HepG2 (cell line): ENCODE data around the gene BATF. TPM values are rescaled to one million over a fixed set of nuclear protein-coding genes. Genes with fewer than 3 reads are reported as not detected.

Experiments used
- ATAC-seq: fragments of 200-7000 bp; cut with Tn5 transposase; 3 replicates; pipeline ENCODE4 v1.9.1; 2020; ENCODE audit warnings: mild to moderate bottlenecking, moderate library complexity
- BruUV-seq: library from RNA; stranded (reverse); fragments of 400-500 nt; replicated peaks from 2 replicates; lab custom pipeline; 2021; lab: Mats Ljungman, UMichigan
- CTCF ChIA-PET: fragments of 300-600 bp; formaldehyde crosslinking; extraction: SDS; loops from one replicate; lab custom pipeline; 2021; ENCODE audit warnings: low total read pairs, inconsistent platforms, low intra/inter-chr PET ratio; lab: Yijun Ruan, JAX
- POLR2A ChIA-PET: fragments of 350-600 bp; sonication (Branson Sonifier 250); formaldehyde crosslinking; loops from one replicate; lab custom pipeline; 2020; ENCODE audit warnings: antibody characterized with exemption, inconsistent platforms; lab: Yijun Ruan, JAX
- DNase-seq: peaks from one replicate; pipeline ENCODE4 v3.0.0-alpha.2; 2015; ENCODE audit warnings: low spot score
- FAIRE-seq: peaks from 3 replicates; lab custom pipeline; 2011; peaks lifted over from hg19 to GRCh38; lab: Jason Lieb, UNC
- H2AFZ ChIP-seq: one replicate; pipeline ENCODE4 v1.6.1; 2011; ENCODE audit warnings: low read length, inconsistent platforms
- H3K27ac ChIP-seq: fragments of 300-600 bp; 3 replicates; pipeline ENCODE4 v1.8.0; 2011; ENCODE audit warnings: mixed run types, mild to moderate bottlenecking, mixed read lengths, low read length, inconsistent platforms; ENCODE audit not compliant: insufficient read depth; ENCODE audit errors: extremely low read length
- H3K27me3 ChIP-seq, 2 experiments: fragments of 200-600 bp in 1 of 2; 2 replicates in 1 of 2; 3 replicates in 1 of 2; pipeline versions ENCODE4 v1.6.0 to v1.8.0; 2011; ENCODE audit warnings: low read length in 2 of 2, mild to moderate bottlenecking in 2 of 2, moderate library complexity in 2 of 2, inconsistent platforms in 1 of 2; ENCODE audit not compliant: insufficient read depth in 2 of 2, control insufficient read depth in 1 of 2
- H3K36me3 ChIP-seq, 2 experiments: fragments of 200-600 bp in 1 of 2; replicated peaks in 1 of 2; 2 replicates in 1 of 2; 3 replicates in 1 of 2; pipeline versions ENCODE4 v1.5.1 to v1.8.0; 2011; ENCODE audit warnings: low read length in 2 of 2, inconsistent platforms in 1 of 2; ENCODE audit not compliant: insufficient read depth in 2 of 2, control insufficient read depth in 1 of 2
- H3K4me1 ChIP-seq: 2 replicates; pipeline ENCODE4 v1.5.1; 2012; ENCODE audit warnings: low read length, inconsistent platforms; ENCODE audit not compliant: insufficient read depth
- H3K4me2 ChIP-seq: 2 replicates; pipeline ENCODE4 v1.6.0; 2011; ENCODE audit warnings: low read depth, low read length, inconsistent platforms
- H3K4me3 ChIP-seq, 3 experiments: fragments of 200-600 bp in 1 of 3; sonication (generic), shearing (Covaris generic) in 1 of 3; replicated peaks in 1 of 3; 2 replicates each; pipeline ENCODE4 v1.5.1; 2011 to 2016; ENCODE audit warnings: low read length in 3 of 3, inconsistent platforms in 2 of 3, low read depth in 2 of 3, mild to moderate bottlenecking in 2 of 3, control low read depth in 1 of 3, mixed read lengths in 1 of 3; ENCODE audit not compliant: insufficient read depth in 1 of 3
- H3K79me2 ChIP-seq: one replicate; pipeline ENCODE4 v1.6.1; 2011; ENCODE audit warnings: low read length, inconsistent platforms; ENCODE audit not compliant: insufficient read depth
- H3K9ac ChIP-seq: 2 replicates; pipeline ENCODE4 v1.6.0; 2011; ENCODE audit warnings: mild to moderate bottlenecking, low read depth, low read length, inconsistent platforms; ENCODE audit not compliant: insufficient read depth
- H3K9me3 ChIP-seq: 2 replicates; pipeline ENCODE4 v1.5.1; 2012; ENCODE audit warnings: mild to moderate bottlenecking, low read length
- H4K20me1 ChIP-seq: 2 replicates; pipeline ENCODE4 v1.6.0; 2011; ENCODE audit warnings: inconsistent platforms, mild to moderate bottlenecking, low read length, moderate library complexity; ENCODE audit not compliant: insufficient read depth
- AGO2 ChIP-seq: fragments of 200-400 bp; formaldehyde crosslinking; optimal IDR thresholded peaks from 2 replicates; pipeline ENCODE3; 2017; ENCODE audit warnings: mild to moderate bottlenecking, low read depth, low read length, moderate library complexity
- JUN ChIP-seq: sonication (generic); formaldehyde crosslinking; IDR thresholded peaks from 2 replicates; pipeline ENCODE4 v1.4.0; 2020; ENCODE audit warnings: mild to moderate bottlenecking, missing genetic modification reagents
- KDM5B ChIP-seq: sonication (generic); formaldehyde crosslinking; IDR thresholded peaks from 2 replicates; pipeline ENCODE4 v1.4.0; 2020; ENCODE audit warnings: missing genetic modification reagents, mild to moderate bottlenecking, borderline replicate concordance
- MBD4 ChIP-seq: IDR thresholded peaks from 2 replicates; pipeline ENCODE4 v1.6.1; 2012; ENCODE audit warnings: low read length, inconsistent platforms, borderline replicate concordance
- NBN ChIP-seq: fragments of 450-650 bp; conservative IDR thresholded peaks from 2 replicates; pipeline ENCODE4 v1.6.1; 2017
- PRMT3 ChIP-seq: sonication (generic); formaldehyde crosslinking; IDR thresholded peaks from 2 replicates; pipeline ENCODE4 v1.8.1; 2022; ENCODE audit warnings: low read depth, mild to moderate bottlenecking, moderate library complexity, missing genetic modification reagents, borderline replicate concordance
- REPIN1 ChIP-seq: sonication (generic); formaldehyde crosslinking; IDR thresholded peaks from 2 replicates; pipeline ENCODE4 v1.8.0; 2022; ENCODE audit warnings: missing genetic modification reagents, low read depth, mild to moderate bottlenecking, borderline replicate concordance
- SMYD3 ChIP-seq: sonication (generic); formaldehyde crosslinking; IDR thresholded peaks from 2 replicates; pipeline ENCODE4 v1.8.1; 2023; ENCODE audit warnings: mild to moderate bottlenecking, missing genetic modification reagents
- ZNF547 ChIP-seq: sonication (generic); formaldehyde crosslinking; IDR thresholded peaks from 2 replicates; pipeline ENCODE4 v1.5.1; 2020; ENCODE audit warnings: mild to moderate bottlenecking, missing genetic modification reagents
- ZNF598 ChIP-seq: sonication (generic); formaldehyde crosslinking; IDR thresholded peaks from 2 replicates; pipeline ENCODE4 v1.5.1; 2020; ENCODE audit warnings: mild to moderate bottlenecking, missing genetic modification reagents, borderline replicate concordance
- ZNF768 ChIP-seq: sonication (generic); formaldehyde crosslinking; IDR thresholded peaks from 2 replicates; pipeline ENCODE4 v1.4.0; 2020; ENCODE audit warnings: missing genetic modification reagents
- ZNF773 ChIP-seq: sonication (generic); formaldehyde crosslinking; IDR thresholded peaks from 2 replicates; pipeline ENCODE4 v1.4.0; 2020; ENCODE audit warnings: missing genetic modification reagents, borderline replicate concordance
- ZSCAN20 ChIP-seq: sonication (generic); formaldehyde crosslinking; IDR thresholded peaks from 2 replicates; pipeline ENCODE4 v1.4.0; 2020; ENCODE audit warnings: missing genetic modification reagents, mild to moderate bottlenecking, borderline replicate concordance
- WGBS: methylation state at CpG from one replicate; pipeline ENCODE4 v1.1.6; 2017; ENCODE audit warnings: low lambda C conversion rate; 5-methylcytosine and 5-hydroxymethylcytosine counted together
- in situ Hi-C: cut with HindIII; loops from 2 replicates; pipeline ENCODE4 v1.10.0; 2017; ENCODE audit warnings: low pct_unique_long_range_greater_than_20kb; ENCODE audit not compliant: extremely low pct_ligation_motif_present
- intact Hi-C: fragments of 100-400 bp; cut with micrococcal nuclease; formaldehyde crosslinking; loops from one replicate; pipeline ENCODE4 v1.10.0; 2022; ENCODE audit not compliant: unreplicated experiment
- polyA plus RNA-seq, 8 experiments: library from polyadenylated mRNA; depleted of rRNA in 3 of 8; stranded (reverse) in 7 of 8; unstranded in 1 of 8; fragments of >200 nt; fragmentation: Illumina TruSeq in 4 of 8; extraction: Trizol in 4 of 8; gene quantifications; 2 replicates each; pipeline versions ENCODE4 v1.2.1 to v1.2.3, GENCODE V29; 2011 to 2016; ENCODE audit warnings: low read depth in 4 of 8, missing spikeins in 1 of 8, mixed read lengths in 1 of 8; ENCODE audit not compliant: insufficient read depth in 1 of 8
- total RNA-seq, 5 experiments: library from RNA; depleted of rRNA; stranded (reverse); fragments of >200 nt; fragmentation: Illumina TruSeq; extraction: Trizol; gene quantifications; 2 replicates each; pipeline ENCODE4 v1.2.3, GENCODE V29; 2016; ENCODE audit warnings: low read depth in 1 of 5
- TF ChIP-seq, protein P1 (sequence below): sonication (generic); formaldehyde crosslinking; conservative IDR thresholded peaks from 2 replicates; pipeline ENCODE4 v1.8.0; 2022; ENCODE audit warnings: missing genetic modification reagents
- TF ChIP-seq, protein P2 (sequence below): sonication (generic); formaldehyde crosslinking; IDR thresholded peaks from 2 replicates; pipeline ENCODE4 v1.4.0; 2020; ENCODE audit warnings: missing genetic modification reagents, mild to moderate bottlenecking, borderline replicate concordance
- TF ChIP-seq, protein P3 (sequence below): sonication (generic); formaldehyde crosslinking; IDR thresholded peaks from 2 replicates; pipeline ENCODE4 v1.4.0; 2020; ENCODE audit warnings: missing genetic modification reagents; ENCODE audit errors: not compliant biosample characterization
- TF ChIP-seq, protein P4 (sequence below): sonication (generic); formaldehyde crosslinking; IDR thresholded peaks from 2 replicates; pipeline ENCODE4 v1.4.0; 2020; ENCODE audit warnings: missing genetic modification reagents

Gene BATF
- total and polyA plus RNA-seq, 2 of the 13 experiments (the other 11 are each of a cell fraction or from before 2014, with no cell fraction given) = 0.22 to 0.37 TPM

DNA sequence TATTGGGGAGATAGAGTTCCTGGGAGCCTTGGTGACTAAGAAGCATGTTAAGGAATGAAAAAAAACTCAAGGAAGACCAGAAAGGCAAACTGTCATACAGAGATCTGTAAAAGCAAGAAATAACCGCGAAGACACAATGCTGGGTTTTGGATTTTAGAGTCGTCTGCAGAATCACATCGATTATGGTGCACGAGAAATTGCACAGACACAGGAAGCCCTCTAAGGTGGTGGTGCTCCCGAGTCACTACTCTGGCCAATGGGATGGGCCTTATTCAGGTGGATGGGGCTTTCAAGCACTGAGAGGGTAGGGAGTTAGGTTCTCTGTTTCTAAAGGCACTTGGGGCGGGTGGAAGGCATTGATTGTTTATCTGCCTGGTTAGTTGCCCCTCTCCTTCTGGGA lies 45.9 kb downstream of the BATF start (continued):
- TF ChIP-seq JUN (no peak), ZNF768 (CRISPR knock-in tag) (no peak), PRMT3 (CRISPR knock-in tag) (no peak), KDM5B (CRISPR knock-in tag) (no peak), NBN (no peak)

DNA sequence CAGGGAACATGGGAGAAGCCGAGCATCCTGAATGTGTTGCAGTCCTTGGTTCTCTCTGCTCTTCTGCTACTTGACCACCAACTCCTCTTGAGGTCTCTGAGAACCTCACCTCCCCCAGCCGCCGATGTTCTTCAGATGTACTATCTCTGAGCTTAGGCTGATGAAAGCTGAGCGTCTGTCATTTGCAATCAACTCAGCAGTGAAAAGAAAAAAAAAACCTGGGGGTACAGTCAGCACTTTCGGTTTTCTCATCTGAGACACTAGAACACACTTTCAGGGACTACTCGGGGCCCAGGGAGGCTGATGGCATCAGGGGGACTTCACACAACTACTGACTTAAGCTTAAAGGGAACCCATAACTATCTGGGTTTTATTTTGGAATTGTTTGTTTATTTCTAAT lies 46.5 kb downstream of the BATF start:
- H4K20me1 ChIP-seq = no peaks in the 10 kb centered on the region
- no peaks in the 10 kb centered on the region for H3K36me3 ChIP-seq
- in situ Hi-C loops = no loop called here
- no peak overlapping the region for H2AFZ ChIP-seq
- ChIA-PET POLR2A (no interaction called here), CTCF (no interaction called here)
- 45% methylated on average over 6 of the region's 6 CpGs for WGBS
- no peak overlapping the region for H3K4me3 ChIP-seq
- no peak for DNase-seq
- H3K9me3 ChIP-seq = no peaks in the 10 kb centered on the region
- no peaks in the 10 kb centered on the region for H3K79me2 ChIP-seq
- no TSS peak for BruUV-seq
- peaks cover 5 to 47% of the 10 kb centered on the region in 2 experiments; a peak in 3 of 5 replicates for H3K27me3 ChIP-seq
- intact Hi-C loops = no loop called here
- H3K9ac ChIP-seq = no peak overlapping the region
- H3K4me2 ChIP-seq = no peak overlapping the region
- no peak overlapping the region for H3K27ac ChIP-seq
- peaks cover 12% of the 10 kb centered on the region; the same call in 1 of the 2 replicates for H3K4me1 ChIP-seq
- ATAC-seq = no peak
- FAIRE-seq = no peak
- no peak for TF ChIP-seq ZSCAN20 (CRISPR knock-in tag)
- TF ChIP-seq, protein P1, sequence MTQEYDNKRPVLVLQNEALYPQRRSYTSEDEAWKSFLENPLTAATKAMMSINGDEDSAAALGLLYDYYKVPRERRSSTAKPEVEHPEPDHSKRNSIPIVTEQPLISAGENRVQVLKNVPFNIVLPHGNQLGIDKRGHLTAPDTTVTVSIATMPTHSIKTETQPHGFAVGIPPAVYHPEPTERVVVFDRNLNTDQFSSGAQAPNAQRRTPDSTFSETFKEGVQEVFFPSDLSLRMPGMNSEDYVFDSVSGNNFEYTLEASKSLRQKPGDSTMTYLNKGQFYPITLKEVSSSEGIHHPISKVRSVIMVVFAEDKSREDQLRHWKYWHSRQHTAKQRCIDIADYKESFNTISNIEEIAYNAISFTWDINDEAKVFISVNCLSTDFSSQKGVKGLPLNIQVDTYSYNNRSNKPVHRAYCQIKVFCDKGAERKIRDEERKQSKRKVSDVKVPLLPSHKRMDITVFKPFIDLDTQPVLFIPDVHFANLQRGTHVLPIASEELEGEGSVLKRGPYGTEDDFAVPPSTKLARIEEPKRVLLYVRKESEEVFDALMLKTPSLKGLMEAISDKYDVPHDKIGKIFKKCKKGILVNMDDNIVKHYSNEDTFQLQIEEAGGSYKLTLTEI (CRISPR knock-in tag) = no peak
- no peak for TF ChIP-seq REPIN1 (CRISPR knock-in tag)
- TF ChIP-seq, protein P2, sequence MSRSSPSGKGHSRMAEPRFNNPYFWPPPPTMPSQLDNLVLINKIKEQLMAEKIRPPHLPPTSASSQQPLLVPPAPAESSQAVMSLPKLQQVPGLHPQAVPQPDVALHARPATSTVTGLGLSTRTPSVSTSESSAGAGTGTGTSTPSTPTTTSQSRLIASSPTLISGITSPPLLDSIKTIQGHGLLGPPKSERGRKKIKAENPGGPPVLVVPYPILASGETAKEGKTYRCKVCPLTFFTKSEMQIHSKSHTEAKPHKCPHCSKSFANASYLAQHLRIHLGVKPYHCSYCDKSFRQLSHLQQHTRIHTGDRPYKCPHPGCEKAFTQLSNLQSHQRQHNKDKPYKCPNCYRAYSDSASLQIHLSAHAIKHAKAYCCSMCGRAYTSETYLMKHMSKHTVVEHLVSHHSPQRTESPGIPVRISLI (CRISPR knock-in tag) = no peak
- TF ChIP-seq MBD4 = no peak
- TF ChIP-seq ZNF598 (CRISPR knock-in tag) = no peak
- no peak for TF ChIP-seq ZNF547 (CRISPR knock-in tag)
- TF ChIP-seq, protein P3, sequence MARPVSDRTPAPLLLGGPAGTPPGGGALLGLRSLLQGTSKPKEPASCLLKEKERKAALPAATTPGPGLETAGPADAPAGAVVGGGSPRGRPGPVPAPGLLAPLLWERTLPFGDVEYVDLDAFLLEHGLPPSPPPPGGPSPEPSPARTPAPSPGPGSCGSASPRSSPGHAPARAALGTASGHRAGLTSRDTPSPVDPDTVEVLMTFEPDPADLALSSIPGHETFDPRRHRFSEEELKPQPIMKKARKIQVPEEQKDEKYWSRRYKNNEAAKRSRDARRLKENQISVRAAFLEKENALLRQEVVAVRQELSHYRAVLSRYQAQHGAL = no peak
- no peak for TF ChIP-seq AGO2
- TF ChIP-seq SMYD3 = no peak
- TF ChIP-seq, protein P4, sequence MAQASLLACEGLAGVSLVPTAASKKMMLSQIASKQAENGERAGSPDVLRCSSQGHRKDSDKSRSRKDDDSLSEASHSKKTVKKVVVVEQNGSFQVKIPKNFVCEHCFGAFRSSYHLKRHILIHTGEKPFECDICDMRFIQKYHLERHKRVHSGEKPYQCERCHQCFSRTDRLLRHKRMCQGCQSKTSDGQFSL (CRISPR knock-in tag) = no peak
- TF ChIP-seq ZNF773 (CRISPR knock-in tag) = no peak
